Caco-2 (cell line): ENCODE results near the gene TAL2. TPM values are rescaled to one million over a fixed set of nuclear protein-coding genes. Genes with fewer than 3 reads are reported as not detected.

Experiments
- BruUV-seq: library from RNA; stranded (reverse); fragments of 400-500 nt; replicated peaks from 2 replicates; lab custom pipeline; 2021; lab: Mats Ljungman, UMichigan
- CTCF ChIA-PET: fragments of 300-600 bp; sonication (Branson Sonifier 250); formaldehyde crosslinking; loops from one replicate; lab custom pipeline; 2022; ENCODE audit warnings: antibody characterized with exemption; lab: Charles Lee
- POLR2A ChIA-PET: fragments of 300-600 bp; sonication (Branson Sonifier 250); formaldehyde crosslinking; loops from one replicate; lab custom pipeline; 2022; ENCODE audit warnings: antibody characterized with exemption; lab: Charles Lee
- DNase-seq, 2 experiments: peaks; one replicate each; pipeline versions ENCODE4 v3.0.0 to v3.0.0-alpha.2; 2020 to 2022
- H3K27me3 ChIP-seq: replicated peaks from 2 replicates; pipeline ENCODE4 v1.6.0; 2011; ENCODE audit warnings: low read length; ENCODE audit not compliant: control insufficient read depth, insufficient read depth
- H3K36me3 ChIP-seq: 2 replicates; pipeline ENCODE4 v1.5.1; 2011; ENCODE audit warnings: low read length; ENCODE audit not compliant: control insufficient read depth, insufficient read depth
- H3K4me1 ChIP-seq: fragments of 250-450 bp; sonication (Bioruptor Pico); 2 replicates; pipeline ENCODE4 v1.5.1; 2020; ENCODE audit warnings: mild to moderate bottlenecking
- H3K4me3 ChIP-seq: 2 replicates; pipeline ENCODE4 v1.5.1; 2011; ENCODE audit warnings: low read depth, mild to moderate bottlenecking, control low read depth, low read length
- H3K9me3 ChIP-seq: fragments of 250-450 bp; sonication (Bioruptor Pico); 2 replicates; pipeline ENCODE4 v1.5.1; 2020; ENCODE audit warnings: mild to moderate bottlenecking, moderate library complexity
- H3K27ac Mint-ChIP-seq: one replicate; pipeline ENCODE4 v1.8.0; 2022; ENCODE audit warnings: mixed read lengths; ENCODE audit not compliant: unreplicated experiment
- H3K27me3 Mint-ChIP-seq: one replicate; pipeline ENCODE4 v1.8.0; 2022; ENCODE audit warnings: mixed read lengths; ENCODE audit not compliant: insufficient read depth, unreplicated experiment
- H3K36me3 Mint-ChIP-seq: one replicate; pipeline ENCODE4 v1.8.0; 2022; ENCODE audit warnings: mild to moderate bottlenecking, mixed read lengths; ENCODE audit not compliant: insufficient read depth, unreplicated experiment
- H3K4me1 Mint-ChIP-seq: one replicate; pipeline ENCODE4 v1.8.0; 2022; ENCODE audit warnings: low read depth, mixed read lengths; ENCODE audit not compliant: unreplicated experiment
- H3K4me3 Mint-ChIP-seq: one replicate; pipeline ENCODE4 v1.8.0; 2022; ENCODE audit warnings: mild to moderate bottlenecking, moderate library complexity, mixed read lengths; ENCODE audit not compliant: unreplicated experiment
- H3K9me3 Mint-ChIP-seq: one replicate; pipeline ENCODE4 v1.8.0; 2022; ENCODE audit warnings: mixed read lengths; ENCODE audit not compliant: unreplicated experiment
- intact Hi-C: fragments of 100-400 bp; cut with micrococcal nuclease; formaldehyde crosslinking; loops from one replicate; pipeline ENCODE4 v1.10.0; 2022; ENCODE audit not compliant: unreplicated experiment
- total RNA-seq: library from RNA; stranded (reverse); gene quantifications from 2 replicates; pipeline ENCODE4 v1.2.3, GENCODE V29; 2022
- TF ChIP-seq, protein P1 (sequence below), 2 experiments: fragments of 200-600 bp in 1 of 2; IDR thresholded peaks; 1 replicate in 1 of 2; 2 replicates in 1 of 2; pipeline versions ENCODE4 v1.5.1 to v1.8.0; 2011 to 2022; ENCODE audit warnings: antibody characterized with exemption in 1 of 2, control low read depth in 1 of 2, inconsistent platforms in 1 of 2, low read depth in 1 of 2, low read length in 1 of 2, mild to moderate bottlenecking in 1 of 2, moderate library complexity in 1 of 2; ENCODE audit not compliant: insufficient read depth in 1 of 2, severe bottlenecking in 1 of 2, unreplicated experiment in 1 of 2

Gene TAL2
- total RNA-seq, 1 experiment from 2014 or later: 1.00 TPM

DNA sequence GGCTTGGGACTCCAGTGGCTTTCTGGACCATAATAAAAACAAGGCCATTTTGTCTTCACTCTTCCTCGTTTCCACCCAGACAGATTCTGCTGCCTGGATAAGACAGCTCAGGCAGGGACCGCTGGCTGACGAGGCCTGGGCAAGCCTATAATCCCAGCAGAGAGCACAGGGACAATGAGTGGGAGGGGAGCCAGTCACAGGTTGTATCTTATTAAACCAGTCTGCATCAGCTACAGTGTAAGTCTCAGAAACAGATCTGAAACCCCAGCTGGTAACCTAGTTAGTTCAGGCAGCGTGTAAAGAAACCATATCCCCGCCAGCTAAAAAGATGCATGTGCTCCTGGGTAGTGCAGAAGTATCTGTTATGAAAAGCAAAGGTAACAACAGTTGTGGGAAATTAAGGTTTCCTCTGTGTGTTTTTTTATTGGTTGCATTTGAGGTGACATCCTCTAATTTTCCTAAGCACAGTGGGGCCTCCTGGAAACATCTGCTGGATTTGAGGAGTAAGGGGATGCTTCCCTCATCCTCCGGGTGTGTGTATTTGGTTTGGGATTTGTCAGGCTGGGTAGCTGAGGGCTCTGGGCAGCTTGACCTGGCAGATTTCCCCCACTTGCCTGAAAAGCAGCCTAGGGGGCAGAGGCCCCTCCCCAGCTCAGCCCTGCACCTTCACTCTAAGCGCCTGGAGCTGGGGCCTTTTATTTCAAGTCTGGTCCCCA, 15.2 kb upstream of the TAL2 start:
- CTCF ChIA-PET: interaction anchor here (0.5 to 1.4 kb wide), 2 partner anchors 10 to 472 kb away, joined by 3 read pairs; no protein-coding TSS in a partner anchor
- Mint-ChIP-seq H3K4me1 (peaks cover 28% of the 10 kb centered on the region), H3K27me3 (no peaks in the 10 kb centered on the region), H3K9me3 (no peaks in the 10 kb centered on the region), H3K27ac (peak overlapping the region; percentile 79), H3K36me3 (no peaks in the 10 kb centered on the region), H3K4me3 (no peak overlapping the region)
- no TSS peak for BruUV-seq
- TF ChIP-seq, protein P1, sequence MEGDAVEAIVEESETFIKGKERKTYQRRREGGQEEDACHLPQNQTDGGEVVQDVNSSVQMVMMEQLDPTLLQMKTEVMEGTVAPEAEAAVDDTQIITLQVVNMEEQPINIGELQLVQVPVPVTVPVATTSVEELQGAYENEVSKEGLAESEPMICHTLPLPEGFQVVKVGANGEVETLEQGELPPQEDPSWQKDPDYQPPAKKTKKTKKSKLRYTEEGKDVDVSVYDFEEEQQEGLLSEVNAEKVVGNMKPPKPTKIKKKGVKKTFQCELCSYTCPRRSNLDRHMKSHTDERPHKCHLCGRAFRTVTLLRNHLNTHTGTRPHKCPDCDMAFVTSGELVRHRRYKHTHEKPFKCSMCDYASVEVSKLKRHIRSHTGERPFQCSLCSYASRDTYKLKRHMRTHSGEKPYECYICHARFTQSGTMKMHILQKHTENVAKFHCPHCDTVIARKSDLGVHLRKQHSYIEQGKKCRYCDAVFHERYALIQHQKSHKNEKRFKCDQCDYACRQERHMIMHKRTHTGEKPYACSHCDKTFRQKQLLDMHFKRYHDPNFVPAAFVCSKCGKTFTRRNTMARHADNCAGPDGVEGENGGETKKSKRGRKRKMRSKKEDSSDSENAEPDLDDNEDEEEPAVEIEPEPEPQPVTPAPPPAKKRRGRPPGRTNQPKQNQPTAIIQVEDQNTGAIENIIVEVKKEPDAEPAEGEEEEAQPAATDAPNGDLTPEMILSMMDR (IDR thresholded peaks at IDR 0.05; ENCODE audit: insufficient read depth in 1 of 2, low read depth in 1 of 2, low read length in 1 of 2, severe bottlenecking in 1 of 2, unreplicated experiment in 1 of 2): no peak
- H3K4me1 ChIP-seq: peaks cover 14% of the 10 kb centered on the region; the same call in 1 of the 2 replicates
- POLR2A ChIA-PET: no interaction called here
- DNase-seq: no peak
- H3K36me3 ChIP-seq: no peaks in the 10 kb centered on the region
- no peak overlapping the region for H3K4me3 ChIP-seq
- H3K27me3 ChIP-seq: no peaks in the 10 kb centered on the region
- intact Hi-C loops: no loop called here
- H3K9me3 ChIP-seq: peaks cover 2% of the 10 kb centered on the region; the same call in 1 of the 2 replicates

DNA sequence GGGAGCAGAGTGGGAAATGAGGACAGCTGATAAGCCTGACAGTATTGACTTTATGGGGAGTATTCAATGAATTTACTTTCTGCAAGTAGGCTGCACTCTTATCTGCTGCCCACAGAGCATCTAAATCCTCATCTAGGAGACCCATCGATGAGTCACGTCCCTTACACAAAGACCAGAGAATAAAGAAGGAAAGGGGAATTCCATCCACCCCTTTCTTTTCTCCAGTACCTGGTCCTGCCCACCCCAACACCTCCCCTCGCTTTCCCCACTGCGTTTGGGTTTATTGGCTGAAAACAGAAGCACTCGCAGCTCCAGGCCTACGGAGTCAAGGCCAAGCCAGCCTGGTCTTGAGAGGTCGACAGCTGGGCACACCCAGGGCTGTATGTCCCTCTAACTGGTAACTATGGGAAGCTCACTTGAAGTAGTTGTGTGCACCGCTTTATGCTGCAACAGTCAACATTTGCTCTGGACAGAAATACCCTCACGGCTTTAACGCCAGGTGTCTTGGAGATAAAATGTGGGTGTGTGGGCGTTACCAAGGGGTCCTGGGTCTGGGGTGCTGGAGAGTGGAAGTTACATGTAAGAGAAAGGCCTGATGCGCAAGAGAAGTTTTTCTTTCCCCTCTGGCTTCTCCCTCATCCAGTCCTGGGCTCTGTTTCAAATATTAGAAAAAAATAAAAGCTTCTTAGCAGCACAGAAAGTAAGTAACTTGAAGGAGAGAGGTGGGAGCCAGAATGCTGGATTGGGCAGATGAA, 14.5 kb upstream of the TAL2 start:
- BruUV-seq: no TSS peak
- H3K36me3 ChIP-seq: no peaks in the 10 kb centered on the region
- no peaks in the 10 kb centered on the region for H3K9me3 ChIP-seq
- H3K4me1 ChIP-seq: peaks cover 14% of the 10 kb centered on the region; the same call in 1 of the 2 replicates
- TF ChIP-seq, protein P1 (IDR thresholded peaks at IDR 0.05; ENCODE audit: insufficient read depth in 1 of 2, low read depth in 1 of 2, low read length in 1 of 2, severe bottlenecking in 1 of 2, unreplicated experiment in 1 of 2): no peak
- ChIA-PET CTCF (interaction anchor here (0.5 to 1.4 kb wide), 3 partner anchors 10 to 473 kb away, joined by 3 to 5 read pairs (median 3); no protein-coding TSS in a partner anchor), POLR2A (interaction anchor here (0.6 kb wide), 1 partner anchor 11 kb away, joined by 3 read pairs; no protein-coding TSS in a partner anchor)
- peaks cover 28% of the 10 kb centered on the region for H3K4me1 Mint-ChIP-seq
- no peaks in the 10 kb centered on the region for H3K36me3 Mint-ChIP-seq
- H3K4me3 ChIP-seq: no peak overlapping the region
- H3K4me3 Mint-ChIP-seq: peak overlapping the region; percentile 41
- H3K9me3 Mint-ChIP-seq: no peaks in the 10 kb centered on the region
- intact Hi-C loops: no loop called here
- no peaks in the 10 kb centered on the region for H3K27me3 ChIP-seq
- peak in 1 of 2 experiments; percentile 22 for DNase-seq
- H3K27me3 Mint-ChIP-seq: no peaks in the 10 kb centered on the region
- peak overlapping the region; percentile 79 for H3K27ac Mint-ChIP-seq

DNA sequence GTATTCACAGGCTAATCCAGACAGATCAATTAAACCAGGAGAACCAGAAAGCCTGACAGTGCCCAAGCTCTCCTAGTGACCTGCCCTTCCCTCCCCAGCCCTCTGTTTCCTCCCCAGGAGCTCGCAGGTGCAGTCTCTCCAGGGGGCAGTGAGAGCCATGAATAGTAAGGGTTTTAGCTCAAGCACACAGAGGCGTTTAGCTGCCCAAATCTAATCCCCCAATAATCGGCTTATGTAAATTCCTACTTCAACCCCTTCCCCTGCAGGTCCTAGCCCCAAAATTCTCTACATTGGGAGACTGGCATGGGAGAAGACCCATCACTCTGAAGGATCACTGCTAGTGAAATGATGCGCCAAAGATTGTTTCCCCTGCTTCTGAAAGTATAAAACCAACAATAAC, 10.5 kb upstream of the TAL2 start:
- Histone ChIP-seq H3K9me3 (no peaks in the 10 kb centered on the region), H3K4me1 (peaks cover 13% of the 10 kb centered on the region; the same call in 1 of the 2 replicates), H3K27me3 (no peaks in the 10 kb centered on the region), H3K4me3 (no peak overlapping the region), H3K36me3 (no peaks in the 10 kb centered on the region)
- POLR2A ChIA-PET: no interaction called here
- TF ChIP-seq, protein P1 (IDR thresholded peaks at IDR 0.05; ENCODE audit: insufficient read depth in 1 of 2, low read depth in 1 of 2, low read length in 1 of 2, severe bottlenecking in 1 of 2, unreplicated experiment in 1 of 2): no peak
- Mint-ChIP-seq H3K4me3 (no peak overlapping the region), H3K4me1 (peaks cover 13% of the 10 kb centered on the region), H3K27me3 (no peaks in the 10 kb centered on the region), H3K9me3 (no peaks in the 10 kb centered on the region), H3K27ac (no peak overlapping the region), H3K36me3 (no peaks in the 10 kb centered on the region)
- DNase-seq: no peak
- intact Hi-C loops: no loop called here
- CTCF ChIA-PET: interaction anchor here (1.0 kb wide), 1 partner anchor 67 kb away, joined by 6 read pairs; no protein-coding TSS in a partner anchor
- no TSS peak for BruUV-seq
